Liver (tissue), 9 donors: ENCODE data around the gene UMODL1. TPM values are rescaled to one million over a fixed set of nuclear protein-coding genes. Genes with fewer than 3 reads are reported as not detected.

ENCODE experiments used
- DNase-seq: peaks from one replicate; pipeline ENCODE4 v3.0.0-alpha.2; 2017; ENCODE audit warnings: low spot score
- H3K27ac ChIP-seq, 2 donors: one replicate each; pipeline ENCODE4 v1.7.0; 2013; ENCODE audit warnings: inconsistent platforms in 2 of 2, low read length in 2 of 2, control low read depth in 1 of 2, low read depth in 1 of 2, mild to moderate bottlenecking in 1 of 2
- H3K27me3 ChIP-seq, 4 donors: one replicate each; pipeline versions ENCODE4 v1.6.1 to v1.7.0; 2013; ENCODE audit warnings: low read length in 3 of 4, inconsistent platforms in 1 of 4, mild to moderate bottlenecking in 1 of 4, moderate library complexity in 1 of 4; ENCODE audit not compliant: control insufficient read depth in 4 of 4, insufficient read depth in 4 of 4
- H3K36me3 ChIP-seq, 4 donors: one replicate each; pipeline versions ENCODE4 v1.6.1 to v1.7.0; 2013; ENCODE audit warnings: low read length in 3 of 4, mild to moderate bottlenecking in 3 of 4, low read depth in 1 of 4, moderate library complexity in 1 of 4; ENCODE audit not compliant: control insufficient read depth in 4 of 4, insufficient read depth in 3 of 4
- H3K4me1 ChIP-seq, 4 donors: one replicate each; pipeline versions ENCODE4 v1.6.1 to v1.7.0; 2013; ENCODE audit warnings: low read length in 3 of 4, mild to moderate bottlenecking in 3 of 4, moderate library complexity in 1 of 4; ENCODE audit not compliant: control insufficient read depth in 4 of 4, insufficient read depth in 4 of 4
- H3K4me3 ChIP-seq, 3 donors: one replicate each; pipeline versions ENCODE4 v1.6.1 to v1.7.0; 2013; ENCODE audit warnings: low read length in 3 of 3, control low read depth in 1 of 3, low read depth in 1 of 3, mild to moderate bottlenecking in 1 of 3
- H3K9ac ChIP-seq, 2 donors: one replicate each; pipeline ENCODE4 v1.7.0; 2013; ENCODE audit warnings: low read length in 2 of 2, mild to moderate bottlenecking in 2 of 2, moderate library complexity in 2 of 2, control low read depth in 1 of 2, low read depth in 1 of 2
- H3K9me3 ChIP-seq, 4 donors: one replicate each; pipeline versions ENCODE4 v1.6.1 to v1.7.0; 2013; ENCODE audit warnings: low read length in 3 of 4; ENCODE audit not compliant: control insufficient read depth in 4 of 4
- CTCF ChIP-seq: fragments of 150-350 bp; IDR thresholded peaks from 2 replicates; pipeline ENCODE4 v1.5.1; 2017; ENCODE audit warnings: improper control_type of control experiment, low read depth, low read length; ENCODE audit not compliant: missing input control
- EGR1 ChIP-seq, 2 donors: IDR thresholded peaks; 2 replicates each; pipeline ENCODE4 v1.6.1; 2016 to 2018; ENCODE audit warnings: antibody characterized with exemption in 2 of 2, low read depth in 2 of 2
- FOXA2 ChIP-seq: IDR thresholded peaks from 2 replicates; pipeline ENCODE4 v1.6.1; 2016; ENCODE audit warnings: antibody characterized with exemption
- GABPA ChIP-seq, 2 donors: IDR thresholded peaks in 1 of 2; conservative IDR thresholded peaks in 1 of 2; 2 replicates each; pipeline ENCODE4 v1.6.1; 2016; ENCODE audit warnings: antibody characterized with exemption in 2 of 2, mild to moderate bottlenecking in 1 of 2, moderate library complexity in 1 of 2
- HNF4G ChIP-seq: IDR thresholded peaks from 2 replicates; pipeline ENCODE4 v1.6.1; 2016; ENCODE audit warnings: antibody characterized with exemption
- NR2F2 ChIP-seq: IDR thresholded peaks from 2 replicates; pipeline ENCODE4 v1.6.1; 2016; ENCODE audit warnings: antibody characterized with exemption
- REST ChIP-seq: IDR thresholded peaks from 2 replicates; pipeline ENCODE4 v1.6.1; 2016; ENCODE audit warnings: antibody characterized with exemption, mild to moderate bottlenecking
- SP1 ChIP-seq: IDR thresholded peaks from 2 replicates; pipeline ENCODE4 v1.6.1; 2018; ENCODE audit warnings: antibody characterized with exemption, mild to moderate bottlenecking
- TAF1 ChIP-seq: conservative IDR thresholded peaks from 2 replicates; pipeline ENCODE4 v1.6.1; 2016; ENCODE audit warnings: antibody characterized with exemption, mild to moderate bottlenecking
- YY1 ChIP-seq: IDR thresholded peaks from 2 replicates; pipeline ENCODE4 v1.6.1; 2016; ENCODE audit warnings: antibody characterized with exemption, mild to moderate bottlenecking
- ZBTB33 ChIP-seq: IDR thresholded peaks from 2 replicates; pipeline ENCODE4 v1.6.1; 2016; ENCODE audit warnings: antibody characterized with exemption
- WGBS: extraction: QIAGEN DNeasy Blood & Tissue Kit; methylation state at CpG from one replicate; pipeline ENCODE4 v1.1.7; 2013; 5-methylcytosine and 5-hydroxymethylcytosine counted together
- polyA plus RNA-seq, 2 donors: library from polyadenylated mRNA; stranded (reverse) in 1 of 2; unstranded in 1 of 2; fragments of 200-250 nt in 1 of 2; fragments of >200 nt in 1 of 2; fragmentation: Nextera tagmentation in 1 of 2; extraction: Ambion mirVana in 1 of 2; gene quantifications; one replicate each; pipeline versions ENCODE4 v1.2.1 to v1.2.3, GENCODE V29; 2013 to 2015
- total RNA-seq, 2 donors: library from RNA; depleted of rRNA; stranded (reverse); fragments of >200 nt; gene quantifications; one replicate each; pipeline ENCODE4 v1.2.3, GENCODE V29; 2014
- TF ChIP-seq, protein P1 (sequence below): IDR thresholded peaks from 2 replicates; pipeline ENCODE4 v1.6.1; 2016; ENCODE audit warnings: antibody characterized with exemption
- TF ChIP-seq, protein P2 (sequence below): IDR thresholded peaks from 2 replicates; pipeline ENCODE4 v1.6.1; 2016; ENCODE audit warnings: antibody characterized with exemption
- donor health status: healthy.
- donor health status: healthy.
- donor health status: healthy.
- donor health status: healthy.
- donor health status: healthy.

UMODL1 gene
- total and polyA plus RNA-seq, 4 donors: 0.08 to 0.14 (median 0.08) TPM; not detected in 1

DNA sequence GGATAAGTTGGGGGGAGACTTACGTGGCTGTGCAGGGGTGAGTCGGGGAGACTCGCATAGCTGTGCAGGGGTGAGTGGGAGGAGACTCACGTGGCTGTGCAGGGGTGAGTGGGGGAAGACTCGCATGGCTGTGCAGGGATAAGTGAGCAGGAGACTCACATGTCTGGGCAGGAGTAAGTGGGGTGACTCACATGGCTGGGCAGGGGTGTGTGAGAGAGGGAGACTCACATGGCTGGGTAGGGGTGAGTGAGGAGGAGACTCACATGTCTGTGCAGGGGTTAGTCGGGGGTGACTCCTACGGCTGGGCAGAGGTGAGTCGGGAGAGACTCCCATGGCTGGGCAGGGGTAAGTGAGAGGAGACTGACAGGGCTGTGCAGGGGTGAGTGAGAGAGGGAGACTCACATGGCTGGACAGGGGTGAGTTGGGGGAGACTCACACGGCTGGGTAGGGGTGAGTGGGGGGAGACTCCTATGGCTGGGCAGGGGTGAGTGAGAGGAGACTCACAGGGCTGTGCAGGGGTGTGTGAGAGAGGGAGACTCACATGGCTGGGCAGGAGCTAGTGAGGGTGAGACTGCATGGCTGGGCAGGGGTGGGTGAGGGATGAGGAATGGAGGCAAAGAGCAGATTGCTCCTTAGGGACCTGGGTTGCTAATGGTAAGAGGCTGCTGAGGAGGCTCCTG lies 91.9 kb downstream of the UMODL1 start:
- H3K27ac ChIP-seq: no peak overlapping the region

More for the DNA sequence above, 91.9 kb downstream of the UMODL1 start:
- Histone ChIP-seq H3K9me3 (no peaks in the 10 kb centered on the region), H3K4me3 (no peak overlapping the region), H3K27me3 (peaks cover 0 to 4% (median 0%) of the 10 kb centered on the region in 4 donors), H3K36me3 (no peaks in the 10 kb centered on the region), H3K9ac (no peak overlapping the region), H3K4me1 (no peaks in the 10 kb centered on the region)
- 78% methylated on average over 9 of the region's 9 CpGs for WGBS
- peak; percentile 22 for DNase-seq
- no peak for TF ChIP-seq NR2F2
- TF ChIP-seq REST: no peak
- TF ChIP-seq HNF4G: no peak
- TF ChIP-seq, protein P1, sequence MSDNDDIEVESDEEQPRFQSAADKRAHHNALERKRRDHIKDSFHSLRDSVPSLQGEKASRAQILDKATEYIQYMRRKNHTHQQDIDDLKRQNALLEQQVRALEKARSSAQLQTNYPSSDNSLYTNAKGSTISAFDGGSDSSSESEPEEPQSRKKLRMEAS: no peak
- no peak for TF ChIP-seq SP1
- TF ChIP-seq ZBTB33: no peak
- TF ChIP-seq EGR1 (IDR thresholded peaks at IDR 0.05; ENCODE audit: low read depth in 2 of 2): no peak
- no peak for TF ChIP-seq GABPA (IDR thresholded peaks at IDR 0.05 in 1 of 2, conservative IDR thresholded peaks at IDR 0.05 in 1 of 2)
- no peak for TF ChIP-seq CTCF
- no peak for TF ChIP-seq TAF1
- no peak for TF ChIP-seq YY1
- no peak for TF ChIP-seq FOXA2
- TF ChIP-seq, protein P2, sequence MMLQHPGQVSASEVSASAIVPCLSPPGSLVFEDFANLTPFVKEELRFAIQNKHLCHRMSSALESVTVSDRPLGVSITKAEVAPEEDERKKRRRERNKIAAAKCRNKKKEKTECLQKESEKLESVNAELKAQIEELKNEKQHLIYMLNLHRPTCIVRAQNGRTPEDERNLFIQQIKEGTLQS: no peak
